ENCODE data around the gene NBPF4.
A peak's percentile ranks its signal among the peaks of the same experiment; 100 is the strongest.
"Not testable (repeated sequence)": the region's sequence is repeated elsewhere in the genome, so short reads cannot be mapped to it uniquely, and the experiment has no call there.

The NBPF4 gene

GRCh38 chr1:108223226-108223625 lies 20.6 kb downstream of the NBPF4 start:
- H3K9me3 ChIP-seq (ENCODE audit: control insufficient read depth, insufficient read depth, low read length): not testable (repeated sequence)

DNA sequence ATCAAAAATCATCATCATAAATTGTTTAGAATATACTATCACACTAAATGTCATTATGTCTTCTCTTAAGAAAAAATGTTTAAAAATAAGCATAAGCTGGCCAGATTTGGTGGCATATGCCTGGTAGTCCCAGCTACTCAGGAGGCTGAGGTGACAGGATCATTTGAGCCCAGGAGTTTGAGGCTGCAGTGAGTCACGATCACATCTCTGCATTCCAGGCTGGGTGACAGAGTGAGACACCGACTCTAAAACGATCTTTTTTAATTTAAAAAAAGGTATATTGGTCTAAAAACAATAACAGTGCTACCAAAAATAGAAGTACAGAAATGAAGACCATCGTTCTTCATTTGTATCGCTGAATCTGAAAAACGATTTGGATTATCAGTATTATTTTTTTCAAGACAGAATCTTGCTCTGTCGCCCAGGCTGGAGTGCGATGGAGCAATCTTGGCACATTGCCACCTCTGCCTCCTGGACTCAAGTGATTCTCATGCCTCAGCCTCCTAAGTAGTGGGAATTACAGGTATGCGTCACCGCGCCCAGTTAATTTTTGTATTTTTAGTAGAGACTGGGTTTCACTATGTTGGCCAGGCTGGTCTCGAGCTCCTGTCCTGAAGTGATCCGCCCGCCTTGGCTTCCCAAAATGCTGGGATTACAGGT lies 26.2 kb downstream of the NBPF4 start:
- H3K36me3 ChIP-seq (ENCODE audit: insufficient read depth, low read length); H3K9ac ChIP-seq (ENCODE audit: low read depth, low read length); H3K4me1 ChIP-seq (ENCODE audit: insufficient read depth, low read length); H3K9me3 ChIP-seq (ENCODE audit: control insufficient read depth, insufficient read depth, low read length): not testable (repeated sequence)

More at GRCh38 chr1:108223226-108223625, 20.6 kb downstream of the NBPF4 start:
- H3K36me3 ChIP-seq (ENCODE audit: insufficient read depth, low read length); H3K4me1 ChIP-seq (ENCODE audit: insufficient read depth, low read length); H3K9ac ChIP-seq (ENCODE audit: low read depth, low read length): not testable (repeated sequence)

DNA sequence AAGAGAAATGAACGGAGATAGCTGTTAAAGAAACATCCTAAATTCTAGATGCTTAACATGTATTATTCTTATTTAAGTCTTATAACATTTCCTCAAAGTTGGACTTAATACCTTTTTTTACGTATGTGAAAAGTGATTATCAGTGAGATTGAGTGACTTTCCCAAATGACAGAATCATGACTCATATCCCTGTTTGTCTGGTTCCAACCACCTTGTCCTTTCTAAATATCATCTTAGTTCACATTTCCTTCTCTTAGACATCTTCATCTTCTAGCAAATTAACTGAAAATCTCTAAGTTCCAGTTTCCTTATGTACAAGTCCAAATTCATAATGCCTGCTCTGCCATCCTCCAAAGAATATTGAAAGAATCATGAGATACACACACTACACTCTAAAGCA lies 26.9 kb downstream of the NBPF4 start:
- not testable (repeated sequence) for H3K9me3 ChIP-seq (ENCODE audit: control insufficient read depth, insufficient read depth, low read length); H3K9ac ChIP-seq (ENCODE audit: low read depth, low read length); H3K36me3 ChIP-seq (ENCODE audit: insufficient read depth, low read length); H3K4me1 ChIP-seq (ENCODE audit: insufficient read depth, low read length)

DNA sequence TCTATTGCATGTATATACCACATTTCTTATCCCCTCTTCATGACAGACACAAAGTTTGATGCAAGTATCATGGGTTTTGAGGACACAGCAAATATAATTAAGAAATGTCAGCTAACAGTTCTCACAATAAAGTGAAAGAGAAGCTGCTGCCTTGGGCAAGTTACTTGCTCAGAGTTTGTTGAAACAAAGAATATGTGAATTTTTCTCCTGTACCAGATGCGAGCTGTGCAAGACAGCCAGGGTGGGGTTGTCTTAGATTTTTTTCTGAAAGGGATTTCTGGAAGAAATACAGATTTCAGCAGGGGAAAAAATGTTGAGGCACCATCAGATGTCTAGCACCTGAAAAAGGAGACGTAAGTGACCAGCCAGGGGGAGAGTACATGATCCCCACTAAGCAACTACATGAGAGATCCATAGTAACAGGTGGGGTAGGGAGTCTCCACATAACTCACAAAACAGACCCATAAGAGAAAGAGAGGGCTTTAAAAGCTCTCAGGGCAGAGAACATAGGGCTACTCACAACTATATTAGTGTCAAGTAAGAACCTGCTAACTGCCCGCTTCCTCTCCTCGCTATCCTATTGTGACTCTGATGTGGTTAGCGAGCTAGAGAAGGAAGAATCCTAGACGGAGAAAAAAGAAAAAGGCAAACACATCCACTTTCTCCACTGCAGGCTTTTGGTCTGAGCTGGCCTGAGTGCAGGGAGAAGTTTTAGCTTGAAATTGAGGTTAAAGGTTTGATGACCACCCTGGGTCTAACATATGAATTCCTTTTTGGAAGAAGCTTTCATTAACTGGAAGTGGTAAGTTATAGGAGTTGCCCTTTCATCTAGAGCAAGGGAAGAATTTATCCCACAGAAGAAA lies 27.6 kb downstream of the NBPF4 start:
- not testable (repeated sequence) for H3K4me1 ChIP-seq (ENCODE audit: insufficient read depth, low read length); H3K36me3 ChIP-seq (ENCODE audit: insufficient read depth, low read length); H3K9me3 ChIP-seq (ENCODE audit: control insufficient read depth, insufficient read depth, low read length); H3K9ac ChIP-seq (ENCODE audit: low read depth, low read length)

- H3K36me3 ChIP-seq (ENCODE audit: insufficient read depth, low read length); H3K9ac ChIP-seq (ENCODE audit: low read depth, low read length); H3K4me1 ChIP-seq (ENCODE audit: insufficient read depth, low read length); H3K9me3 ChIP-seq (ENCODE audit: control insufficient read depth, insufficient read depth, low read length): not testable (repeated sequence)
Measured at GRCh38 chr1:108214641-108215465, 29.0 kb downstream of the NBPF4 start.

- H3K9me3 ChIP-seq (ENCODE audit: control insufficient read depth, insufficient read depth, low read length): no peaks in the 10 kb centered on the region
Measured at GRCh38 chr1:108211014-108211413, 32.9 kb downstream of the NBPF4 start.

GRCh38 chr1:108209456-108210108 lies 34.3 kb downstream of the NBPF4 start:
- Histone ChIP-seq H3K9me3 (ENCODE audit: control insufficient read depth, insufficient read depth, low read length) (no peaks in the 10 kb centered on the region), H3K36me3 (ENCODE audit: insufficient read depth, low read length) (no peaks in the 10 kb centered on the region), H3K4me1 (ENCODE audit: insufficient read depth, low read length) (no peaks in the 10 kb centered on the region), H3K9ac (ENCODE audit: low read depth, low read length) (no peak overlapping the region)

More at GRCh38 chr1:108211014-108211413, 32.9 kb downstream of the NBPF4 start:
- no peaks in the 10 kb centered on the region for H3K4me1 ChIP-seq (ENCODE audit: insufficient read depth, low read length)
- H3K36me3 ChIP-seq (ENCODE audit: insufficient read depth, low read length): no peaks in the 10 kb centered on the region
- no peak overlapping the region for H3K9ac ChIP-seq (ENCODE audit: low read depth, low read length)

- peak overlapping the region; percentile 2; the same call in 1 of the 2 replicates for H3K9ac ChIP-seq (ENCODE audit: low read depth, low read length)
- no peaks in the 10 kb centered on the region for H3K9me3 ChIP-seq (ENCODE audit: control insufficient read depth, insufficient read depth, low read length)
- no peaks in the 10 kb centered on the region for H3K36me3 ChIP-seq (ENCODE audit: insufficient read depth, low read length)
- H3K4me1 ChIP-seq (ENCODE audit: insufficient read depth, low read length): no peaks in the 10 kb centered on the region
Measured at GRCh38 chr1:108208724-108209446, 35.0 kb downstream of the NBPF4 start.

DNA sequence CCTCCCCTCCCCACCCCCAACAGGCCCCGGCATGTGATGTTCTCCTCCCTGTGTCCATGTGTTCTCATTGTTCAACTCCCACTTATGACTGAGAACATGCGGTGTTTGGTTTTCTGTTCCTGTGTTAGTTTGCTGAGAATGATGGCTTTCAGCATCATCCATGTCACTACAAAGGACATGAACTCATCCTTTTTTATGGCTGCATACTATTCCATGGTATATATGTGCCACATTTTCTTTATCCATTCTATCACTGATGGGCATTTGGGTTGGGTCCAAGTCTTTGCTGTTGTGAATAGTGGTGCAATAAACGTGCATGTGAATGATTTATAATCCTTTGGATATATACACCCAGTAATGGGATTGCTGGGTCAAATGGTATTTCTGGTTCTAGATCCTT lies 40.3 kb downstream of the NBPF4 start:
- H3K9me3 ChIP-seq (ENCODE audit: control insufficient read depth, insufficient read depth, low read length); H3K9ac ChIP-seq (ENCODE audit: low read depth, low read length); H3K36me3 ChIP-seq (ENCODE audit: insufficient read depth, low read length); H3K4me1 ChIP-seq (ENCODE audit: insufficient read depth, low read length): not testable (repeated sequence)

- Histone ChIP-seq H3K4me1 (ENCODE audit: insufficient read depth, low read length) (no peaks in the 10 kb centered on the region), H3K9me3 (ENCODE audit: control insufficient read depth, insufficient read depth, low read length) (no peaks in the 10 kb centered on the region), H3K36me3 (ENCODE audit: insufficient read depth, low read length) (no peaks in the 10 kb centered on the region), H3K9ac (ENCODE audit: low read depth, low read length) (no peak overlapping the region)
Measured at GRCh38 chr1:108201687-108202086, 42.2 kb downstream of the NBPF4 start.

DNA sequence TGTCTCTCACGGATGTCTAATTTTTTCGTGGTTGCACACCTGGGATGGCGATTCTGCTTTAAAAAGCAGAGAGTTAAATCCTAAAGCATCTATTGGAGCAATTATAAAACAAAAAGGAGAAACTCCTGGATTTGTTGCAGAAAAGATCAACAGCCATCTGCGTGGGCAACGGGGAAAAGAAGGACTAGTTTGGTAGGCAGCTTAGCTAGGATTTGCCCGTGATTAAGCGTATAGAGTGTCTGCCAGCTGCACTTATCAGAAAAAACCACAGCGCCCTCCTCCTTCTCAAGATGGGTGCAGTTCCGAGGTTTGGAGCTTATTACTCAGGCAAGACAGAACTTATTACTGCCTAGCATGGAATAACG lies 43.2 kb downstream of the NBPF4 start:
- no peaks in the 10 kb centered on the region for H3K4me1 ChIP-seq (ENCODE audit: insufficient read depth, low read length)
- peak overlapping the region; percentile 95 for H3K9ac ChIP-seq (ENCODE audit: low read depth, low read length)
- H3K9me3 ChIP-seq (ENCODE audit: control insufficient read depth, insufficient read depth, low read length): no peaks in the 10 kb centered on the region
- no peaks in the 10 kb centered on the region for H3K36me3 ChIP-seq (ENCODE audit: insufficient read depth, low read length)

DNA sequence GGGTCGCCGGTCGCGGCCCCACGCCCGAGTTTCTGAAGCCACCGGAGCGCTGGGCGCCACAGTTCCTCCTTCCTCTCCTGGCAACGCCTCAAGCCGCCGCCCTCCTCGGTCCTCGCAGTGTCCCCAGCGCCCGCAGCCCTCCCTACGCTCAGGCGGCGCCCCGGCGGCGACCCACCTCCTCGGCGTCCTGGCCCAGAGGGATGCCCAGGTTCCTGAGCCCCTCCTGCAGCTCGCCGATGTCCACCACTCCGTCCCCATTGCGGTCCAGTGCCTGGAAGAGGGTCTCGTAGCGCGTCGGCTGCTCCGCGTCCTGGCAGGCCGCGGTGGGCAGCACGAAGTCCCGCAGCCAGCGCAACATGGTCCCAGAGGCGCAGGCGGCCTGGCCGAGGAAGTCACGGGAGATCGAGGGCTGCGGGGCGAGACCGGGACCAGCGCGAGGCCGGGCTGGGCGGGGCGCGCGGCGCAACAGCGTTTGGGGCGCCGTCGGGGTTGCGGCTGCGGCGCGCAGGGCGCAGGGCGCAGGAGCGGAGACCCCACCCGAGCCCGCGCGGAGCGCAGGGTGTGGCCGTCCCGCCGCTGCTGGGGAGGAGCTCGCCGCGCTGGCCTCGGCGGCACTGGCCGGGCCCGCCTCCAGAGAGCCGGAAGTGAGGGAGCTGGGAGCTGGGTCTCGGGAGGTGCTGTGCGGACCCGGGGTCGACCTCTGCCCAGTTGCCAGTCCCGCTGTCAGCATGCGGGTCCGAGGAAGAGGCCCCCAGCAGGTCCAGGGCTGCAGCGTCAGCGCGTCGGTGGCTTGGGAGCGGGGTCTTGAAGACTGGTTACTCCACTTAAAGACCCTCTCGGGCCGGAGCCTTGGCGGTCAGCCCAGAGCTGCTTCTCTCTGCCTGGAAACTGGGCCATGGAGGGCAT lies 43.8 kb downstream of the NBPF4 start, which contains the start of gene SLC25A24:
Gene SLC25A24 (minus strand): TSS at position 563 of the 906 bp plus-strand sequence. CDS start 205 bp downstream, at position 358.
- Histone ChIP-seq H3K9me3 (ENCODE audit: control insufficient read depth, insufficient read depth, low read length) (no peaks in the 10 kb centered on the region), H3K9ac (ENCODE audit: low read depth, low read length) (peak within 1 kb of the TSS; percentile 95), H3K36me3 (ENCODE audit: insufficient read depth, low read length) (peaks cover 4% of the 10 kb centered on the region), H3K4me1 (ENCODE audit: insufficient read depth, low read length) (no peaks in the 10 kb centered on the region)

- Histone ChIP-seq H3K9me3 (ENCODE audit: control insufficient read depth, insufficient read depth, low read length) (no peaks in the 10 kb centered on the region), H3K4me1 (ENCODE audit: insufficient read depth, low read length) (no peaks in the 10 kb centered on the region), H3K9ac (ENCODE audit: low read depth, low read length) (peak overlapping the region; percentile 95), H3K36me3 (ENCODE audit: insufficient read depth, low read length) (peaks cover 6% of the 10 kb centered on the region)
Measured at GRCh38 chr1:108199201-108199691, 44.6 kb downstream of the NBPF4 start.

Measured in ES-I3 (cell line).